ENCODE results near the gene PYROXD2.

The PYROXD2 gene

GRCh38 chr10:98390406-98390805 lies 24.6 kb downstream of the PYROXD2 start:
- no peak for DNase-seq (ENCODE audit: low read depth)

- DNase-seq (ENCODE audit: low read depth), result no peak
Observed at GRCh38 chr10:98389398-98389797, 25.6 kb downstream of the PYROXD2 start.

GRCh38 chr10:98388101-98388655 lies 26.8 kb downstream of the PYROXD2 start:
- no peak for DNase-seq (ENCODE audit: low read depth)

GRCh38 chr10:98384531-98385133 lies 30.4 kb downstream of the PYROXD2 start:
- DNase-seq (ENCODE audit: low read depth), result no peak

GRCh38 chr10:98383869-98384268 lies 31.1 kb downstream of the PYROXD2 start:
- no peak for DNase-seq (ENCODE audit: low read depth)

- peak; percentile 83 for DNase-seq (ENCODE audit: low read depth)
Observed at GRCh38 chr10:98383134-98383667, 31.8 kb downstream of the PYROXD2 start.

- DNase-seq (ENCODE audit: low read depth), result no peak
Observed at GRCh38 chr10:98382691-98383101, 32.3 kb downstream of the PYROXD2 start.

GRCh38 chr10:98380493-98381339 lies 34.3 kb downstream of the PYROXD2 start:
- DNase-seq (ENCODE audit: low read depth), result no peak

- DNase-seq (ENCODE audit: low read depth), result peak; percentile 46
Observed at GRCh38 chr10:98378722-98379121, 36.3 kb downstream of the PYROXD2 start.

- DNase-seq (ENCODE audit: low read depth), result no peak
Observed at GRCh38 chr10:98377536-98377935, 37.4 kb downstream of the PYROXD2 start.

- no peak for DNase-seq (ENCODE audit: low read depth)
Observed at GRCh38 chr10:98377001-98377400, 38.0 kb downstream of the PYROXD2 start.

GRCh38 chr10:98376485-98376884 lies 38.5 kb downstream of the PYROXD2 start:
- no peak for DNase-seq (ENCODE audit: low read depth)

GRCh38 chr10:98374217-98374985 lies 40.6 kb downstream of the PYROXD2 start:
- peak; percentile 77 for DNase-seq (ENCODE audit: low read depth)

GRCh38 chr10:98373260-98374040 lies 41.5 kb downstream of the PYROXD2 start:
- DNase-seq (ENCODE audit: low read depth), result no peak

- DNase-seq (ENCODE audit: low read depth), result no peak
Observed at GRCh38 chr10:98370831-98371820, 43.9 kb downstream of the PYROXD2 start.

GRCh38 chr10:98369801-98370200 lies 45.2 kb downstream of the PYROXD2 start:
- no peak for DNase-seq (ENCODE audit: low read depth)

- DNase-seq (ENCODE audit: low read depth), result no peak
Observed at GRCh38 chr10:98368644-98369043, 46.3 kb downstream of the PYROXD2 start.

- DNase-seq (ENCODE audit: low read depth), result no peak
Observed at GRCh38 chr10:98367604-98368451, 47.2 kb downstream of the PYROXD2 start.

- no peak for DNase-seq (ENCODE audit: low read depth)
Observed at GRCh38 chr10:98366062-98366530, 48.9 kb downstream of the PYROXD2 start.

Data from ELR (cell line).